ENCODE results near the gene ALX1.

- TF ChIP-seq MAX (IDR thresholded peaks at IDR 0.05): no peak
- TF ChIP-seq, protein P1, sequence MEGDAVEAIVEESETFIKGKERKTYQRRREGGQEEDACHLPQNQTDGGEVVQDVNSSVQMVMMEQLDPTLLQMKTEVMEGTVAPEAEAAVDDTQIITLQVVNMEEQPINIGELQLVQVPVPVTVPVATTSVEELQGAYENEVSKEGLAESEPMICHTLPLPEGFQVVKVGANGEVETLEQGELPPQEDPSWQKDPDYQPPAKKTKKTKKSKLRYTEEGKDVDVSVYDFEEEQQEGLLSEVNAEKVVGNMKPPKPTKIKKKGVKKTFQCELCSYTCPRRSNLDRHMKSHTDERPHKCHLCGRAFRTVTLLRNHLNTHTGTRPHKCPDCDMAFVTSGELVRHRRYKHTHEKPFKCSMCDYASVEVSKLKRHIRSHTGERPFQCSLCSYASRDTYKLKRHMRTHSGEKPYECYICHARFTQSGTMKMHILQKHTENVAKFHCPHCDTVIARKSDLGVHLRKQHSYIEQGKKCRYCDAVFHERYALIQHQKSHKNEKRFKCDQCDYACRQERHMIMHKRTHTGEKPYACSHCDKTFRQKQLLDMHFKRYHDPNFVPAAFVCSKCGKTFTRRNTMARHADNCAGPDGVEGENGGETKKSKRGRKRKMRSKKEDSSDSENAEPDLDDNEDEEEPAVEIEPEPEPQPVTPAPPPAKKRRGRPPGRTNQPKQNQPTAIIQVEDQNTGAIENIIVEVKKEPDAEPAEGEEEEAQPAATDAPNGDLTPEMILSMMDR (IDR thresholded peaks at IDR 0.05 in 2 of 3, conservative IDR thresholded peaks at IDR 0.05 in 1 of 3; ENCODE audit: borderline replicate concordance in 1 of 3, insufficient read depth in 1 of 3, low read depth in 2 of 3, low read length in 2 of 3): no peak
- TF ChIP-seq EZH2phosphoT487 (IDR thresholded peaks at IDR 0.05; ENCODE audit: borderline replicate concordance): no peak
- TF ChIP-seq, protein P2, sequence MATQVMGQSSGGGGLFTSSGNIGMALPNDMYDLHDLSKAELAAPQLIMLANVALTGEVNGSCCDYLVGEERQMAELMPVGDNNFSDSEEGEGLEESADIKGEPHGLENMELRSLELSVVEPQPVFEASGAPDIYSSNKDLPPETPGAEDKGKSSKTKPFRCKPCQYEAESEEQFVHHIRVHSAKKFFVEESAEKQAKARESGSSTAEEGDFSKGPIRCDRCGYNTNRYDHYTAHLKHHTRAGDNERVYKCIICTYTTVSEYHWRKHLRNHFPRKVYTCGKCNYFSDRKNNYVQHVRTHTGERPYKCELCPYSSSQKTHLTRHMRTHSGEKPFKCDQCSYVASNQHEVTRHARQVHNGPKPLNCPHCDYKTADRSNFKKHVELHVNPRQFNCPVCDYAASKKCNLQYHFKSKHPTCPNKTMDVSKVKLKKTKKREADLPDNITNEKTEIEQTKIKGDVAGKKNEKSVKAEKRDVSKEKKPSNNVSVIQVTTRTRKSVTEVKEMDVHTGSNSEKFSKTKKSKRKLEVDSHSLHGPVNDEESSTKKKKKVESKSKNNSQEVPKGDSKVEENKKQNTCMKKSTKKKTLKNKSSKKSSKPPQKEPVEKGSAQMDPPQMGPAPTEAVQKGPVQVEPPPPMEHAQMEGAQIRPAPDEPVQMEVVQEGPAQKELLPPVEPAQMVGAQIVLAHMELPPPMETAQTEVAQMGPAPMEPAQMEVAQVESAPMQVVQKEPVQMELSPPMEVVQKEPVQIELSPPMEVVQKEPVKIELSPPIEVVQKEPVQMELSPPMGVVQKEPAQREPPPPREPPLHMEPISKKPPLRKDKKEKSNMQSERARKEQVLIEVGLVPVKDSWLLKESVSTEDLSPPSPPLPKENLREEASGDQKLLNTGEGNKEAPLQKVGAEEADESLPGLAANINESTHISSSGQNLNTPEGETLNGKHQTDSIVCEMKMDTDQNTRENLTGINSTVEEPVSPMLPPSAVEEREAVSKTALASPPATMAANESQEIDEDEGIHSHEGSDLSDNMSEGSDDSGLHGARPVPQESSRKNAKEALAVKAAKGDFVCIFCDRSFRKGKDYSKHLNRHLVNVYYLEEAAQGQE (IDR thresholded peaks at IDR 0.05; ENCODE audit: low read depth): no peak
These were observed 70.3 kb downstream of the ALX1 start for GRCh38 chr12:85350356-85350755.
